GM12878 (cell line): ENCODE results near the gene ZNF777. TPM values are rescaled to one million over a fixed set of nuclear protein-coding genes. Genes with fewer than 3 reads are reported as not detected.
A peak's percentile ranks its signal among the peaks of the same experiment; 100 is the strongest.

Experiments
- ATAC-seq: fragments of 200-7000 bp; cut with Tn5 transposase; 3 replicates; pipeline ENCODE4 v1.9.1; 2020; ENCODE audit warnings: mild to moderate bottlenecking, moderate library complexity
- BruUV-seq: library from RNA; stranded (reverse); fragments of 400-500 nt; replicated peaks from 2 replicates; lab custom pipeline; 2021; lab: Mats Ljungman, UMichigan
- CTCF ChIA-PET: fragments of 300-600 bp; sonication (Branson Sonifier 250); formaldehyde crosslinking; extraction: SDS; loops from one replicate; lab custom pipeline; 2021; ENCODE audit warnings: inconsistent platforms; lab: Yijun Ruan, JAX
- POLR2A ChIA-PET: fragments of 350-600 bp; formaldehyde crosslinking; extraction: SDS; loops from one replicate; lab custom pipeline; 2021; ENCODE audit warnings: inconsistent platforms; lab: Charles Lee
- RAD21 ChIA-PET: fragments of 300-600 bp; sonication (Branson Sonifier 250); formaldehyde crosslinking; loops from one replicate; lab custom pipeline; 2023; ENCODE audit warnings: antibody characterized with exemption; ENCODE audit not compliant: unreplicated experiment; lab: Charles Lee
- SMC1A ChIA-PET: fragments of 300-600 bp; sonication (Branson Sonifier 250); formaldehyde crosslinking; loops from one replicate; lab custom pipeline; 2023; ENCODE audit not compliant: unreplicated experiment, uncharacterized antibody; lab: Charles Lee
- DNase-seq: peaks from one replicate; pipeline ENCODE4 v3.0.0-alpha.2; 2011; ENCODE audit warnings: low read depth, low spot score
- FAIRE-seq: peaks from 3 replicates; lab custom pipeline; 2011; peaks lifted over from hg19 to GRCh38; lab: Jason Lieb, UNC
- H2AFZ ChIP-seq: 2 replicates; pipeline ENCODE4 v1.6.0; 2011; ENCODE audit warnings: low read depth, low read length, control low read depth; ENCODE audit not compliant: control insufficient read depth
- H3K27ac ChIP-seq: 2 replicates; pipeline ENCODE4 v1.5.1; 2011; ENCODE audit warnings: control low read depth; ENCODE audit not compliant: control insufficient read depth, insufficient read depth
- H3K27me3 ChIP-seq, 2 experiments: replicated peaks in 1 of 2; 2 replicates each; pipeline versions ENCODE4 v1.6.0 to v1.6.1; 2011; ENCODE audit warnings: low read length in 1 of 2; ENCODE audit not compliant: control insufficient read depth in 2 of 2, insufficient read depth in 2 of 2
- H3K36me3 ChIP-seq, 2 experiments: 2 replicates each; pipeline ENCODE4 v1.5.1; 2011; ENCODE audit warnings: low read length in 1 of 2; ENCODE audit not compliant: control insufficient read depth in 2 of 2, insufficient read depth in 2 of 2
- H3K4me1 ChIP-seq: 2 replicates; pipeline ENCODE4 v1.6.1; 2011; ENCODE audit warnings: mild to moderate bottlenecking, low read length, moderate library complexity, mixed read lengths; ENCODE audit not compliant: control insufficient read depth, insufficient read depth
- H3K4me2 ChIP-seq: 2 replicates; pipeline ENCODE4 v1.6.0; 2011; ENCODE audit warnings: control low read depth; ENCODE audit not compliant: control insufficient read depth, insufficient read depth
- H3K4me3 ChIP-seq: fragments of 200-600 bp; sonication (generic); 2 replicates; pipeline ENCODE4 v1.5.1; 2016
- H3K79me2 ChIP-seq: 2 replicates; pipeline ENCODE4 v1.6.0; 2011; ENCODE audit warnings: low read length; ENCODE audit not compliant: control insufficient read depth, insufficient read depth
- H3K9ac ChIP-seq: 2 replicates; pipeline ENCODE4 v1.8.0; 2011; ENCODE audit warnings: low read length, control low read depth, mixed read lengths; ENCODE audit not compliant: control insufficient read depth, insufficient read depth
- H3K9me3 ChIP-seq: replicated peaks from 3 replicates; pipeline ENCODE4 v1.5.1; 2011; ENCODE audit warnings: mild to moderate bottlenecking, low read length; ENCODE audit not compliant: control insufficient read depth, insufficient read depth
- H4K20me1 ChIP-seq: 2 replicates; pipeline ENCODE4 v1.6.0; 2011; ENCODE audit not compliant: control insufficient read depth, insufficient read depth
- EED ChIP-seq: sonication (generic); IDR thresholded peaks from 2 replicates; pipeline ENCODE4 v1.6.1; 2016; ENCODE audit warnings: antibody characterized with exemption, low read depth
- JUNB ChIP-seq: IDR thresholded peaks from 2 replicates; pipeline ENCODE4 v1.6.1; 2016; ENCODE audit warnings: antibody characterized with exemption, mild to moderate bottlenecking
- PKNOX1 ChIP-seq: fragments of 450-650 bp; IDR thresholded peaks from 2 replicates; pipeline ENCODE4 v1.6.1; 2016; ENCODE audit warnings: mild to moderate bottlenecking
- WGBS: methylation state at CpG from one replicate; pipeline ENCODE4 v1.1.6; 2016; ENCODE audit warnings: low lambda C conversion rate; ENCODE audit not compliant: insufficient replicate concordance, insufficient coverage; ENCODE audit errors: missing lambda C conversion rate; 5-methylcytosine and 5-hydroxymethylcytosine counted together
- in situ Hi-C: fragments of 300-500 bp; cut with MboI; formaldehyde crosslinking; loops from 9 replicates; pipeline ENCODE4 v1.14.3; 2018; ENCODE audit warnings: mixed read lengths
- intact Hi-C: fragments of 100-400 bp; cut with micrococcal nuclease; formaldehyde crosslinking; loops from one replicate; pipeline ENCODE4 v1.14.2; 2022; ENCODE audit not compliant: unreplicated experiment
- polyA plus RNA-seq, 11 experiments: library from polyadenylated mRNA; depleted of rRNA in 4 of 11; unstranded in 6 of 11; stranded (reverse) in 5 of 11; fragments of >200 nt; fragmentation: Nextera tagmentation in 4 of 11; fragmentation: Illumina TruSeq in 1 of 11; extraction: Ambion mirVana in 4 of 11; extraction: Trizol in 1 of 11; gene quantifications; 1 replicate in 1 of 11; 2 replicates in 10 of 11; pipeline versions ENCODE4 v1.2.1 to v1.2.3, GENCODE V29; 2011 to 2016; ENCODE audit warnings: inconsistent platforms in 2 of 11, missing spikeins in 2 of 11, low read depth in 1 of 11
- total RNA-seq, 4 experiments: library from RNA; depleted of rRNA in 3 of 4; stranded (reverse); fragments of >200 nt in 3 of 4; fragmentation: Illumina TruSeq in 1 of 4; extraction: Trizol in 1 of 4; gene quantifications; 2 replicates each; pipeline versions ENCODE4 v1.2.1 to v1.2.3, GENCODE V29; 2013 to 2021

ZNF777 gene
- total and polyA plus RNA-seq, 10 of the 15 experiments (the other 5 are each of a cell fraction or from before 2014, with no cell fraction given), result 0.03 to 16.0 (median 3.7) TPM

GRCh38 chr7:149422914-149423301, 38.0 kb downstream of the ZNF777 start:
- peak overlapping the region; percentile 91 for H2AFZ ChIP-seq
- BruUV-seq, result no TSS peak
- H3K4me2 ChIP-seq, result peak overlapping the region; percentile 94
- intact Hi-C loops, result loop anchor here (1.0 to 10.0 kb wide), 7 partner anchors 34 to 278 kb away; partner anchors contain the start of genes ZNF212, ZNF398 and ZNF746
- peak overlapping the region; percentile 44; the same call in 1 of the 2 replicates for H3K9ac ChIP-seq
- DNase-seq (no peak), ATAC-seq (peak; percentile 23; the same call in 2 of the 3 replicates), FAIRE-seq (no peak)
- in situ Hi-C loops, result no loop called here
- H3K9me3 ChIP-seq, result no peaks in the 10 kb centered on the region
- H3K27ac ChIP-seq, result no peak overlapping the region
- TF ChIP-seq JUNB, result no peak
- no peak for TF ChIP-seq PKNOX1
- 0 out of 2 replicates have a peak, but pooled peaks have one; percentile 21 for TF ChIP-seq EED
- no peaks in the 10 kb centered on the region for H3K79me2 ChIP-seq
- H3K4me1 ChIP-seq, result no peaks in the 10 kb centered on the region
- no peaks in the 10 kb centered on the region for H3K36me3 ChIP-seq
- peak overlapping the region; percentile 46; the same call in 1 of the 2 replicates for H3K4me3 ChIP-seq
- ChIA-PET SMC1A (interaction anchor here (1.4 to 1.6 kb wide), 2 partner anchors 138 to 202 kb away, joined by 3 to 6 read pairs; no protein-coding TSS in a partner anchor), CTCF (interaction anchor here (0.6 to 2.1 kb wide), 15 partner anchors 11 to 240 kb away, joined by 3 to 12 read pairs (median 4); partner anchors contain the start of genes ZNF777 and ZNF783), RAD21 (interaction anchor here (0.6 to 2.7 kb wide), 7 partner anchors 13 to 202 kb away, joined by 3 to 9 read pairs (median 5); partner anchors contain the start of gene ZNF783), POLR2A (interaction anchor here (0.5 to 0.6 kb wide), 2 partner anchors 163 to 1929 kb away, joined by 3 read pairs; no protein-coding TSS in a partner anchor)
- no peaks in the 10 kb centered on the region for H3K27me3 ChIP-seq
- WGBS, result 5% methylated on average over 11 of the region's 35 CpGs
- no peaks in the 10 kb centered on the region for H4K20me1 ChIP-seq
